Measurements from ENCODE around the gene COX4I1. TPM values are rescaled to one million over a fixed set of nuclear protein-coding genes. Genes with fewer than 3 reads are reported as not detected.
"Not testable (repeated sequence)": the region's sequence is repeated elsewhere in the genome, so short reads cannot be mapped to it uniquely, and the experiment has no call there.

The COX4I1 gene
- total RNA-seq, 2 experiments from 2014 or later, result 461 to 486 TPM

GRCh38 chr16:85835956-85836705 lies 36.6 kb downstream of the COX4I1 start:
- ChIA-PET CTCF (interaction anchor here (1.0 to 2.7 kb wide), 3 partner anchors 15 to 189 kb away, joined by 3 to 9 read pairs (median 3); no protein-coding TSS in a partner anchor), POLR2A (no interaction called here)
- Mint-ChIP-seq H3K27me3 (peaks cover 10% of the 10 kb centered on the region), H3K4me1 (no peaks in the 10 kb centered on the region), H3K36me3 (ENCODE audit: low read depth) (no peaks in the 10 kb centered on the region), H3K27ac (no peak overlapping the region), H3K9me3 (no peaks in the 10 kb centered on the region), H3K4me3 (no peak overlapping the region)
- no peak for DNase-seq

GRCh38 chr16:85836706-85837582 lies 37.4 kb downstream of the COX4I1 start:
- H3K27me3 Mint-ChIP-seq, result peaks cover 3% of the 10 kb centered on the region
- ChIA-PET CTCF (interaction anchor here (0.6 to 2.7 kb wide), 3 partner anchors 16 to 150 kb away, joined by 3 to 9 read pairs (median 3); no protein-coding TSS in a partner anchor), POLR2A (no interaction called here)
- H3K27ac Mint-ChIP-seq, result no peak overlapping the region
- no peaks in the 10 kb centered on the region for H3K4me1 Mint-ChIP-seq
- no peak overlapping the region for H3K4me3 Mint-ChIP-seq
- no peaks in the 10 kb centered on the region for H3K9me3 Mint-ChIP-seq
- DNase-seq, result no peak
- H3K36me3 Mint-ChIP-seq (ENCODE audit: low read depth), result no peaks in the 10 kb centered on the region

GRCh38 chr16:85837654-85838053 lies 38.2 kb downstream of the COX4I1 start:
- not testable (repeated sequence) for H3K27me3 Mint-ChIP-seq
- CTCF ChIA-PET, result interaction anchor here (0.6 to 2.7 kb wide), 2 partner anchors 16 to 102 kb away, joined by 3 to 9 read pairs; no protein-coding TSS in a partner anchor

GRCh38 chr16:85838381-85838780 lies 38.9 kb downstream of the COX4I1 start:
- Mint-ChIP-seq H3K27ac (no peak overlapping the region), H3K36me3 (ENCODE audit: low read depth) (no peaks in the 10 kb centered on the region), H3K4me3 (no peak overlapping the region), H3K27me3 (no peaks in the 10 kb centered on the region), H3K9me3 (no peaks in the 10 kb centered on the region), H3K4me1 (no peaks in the 10 kb centered on the region)
- ChIA-PET POLR2A (no interaction called here), CTCF (interaction anchor here (2.7 kb wide), 1 partner anchor 17 kb away, joined by 9 read pairs; no protein-coding TSS in a partner anchor)
- no peak for DNase-seq

More at GRCh38 chr16:85837654-85838053, 38.2 kb downstream of the COX4I1 start:
- H3K4me1 Mint-ChIP-seq; H3K27ac Mint-ChIP-seq; DNase-seq; H3K36me3 Mint-ChIP-seq (ENCODE audit: low read depth); POLR2A ChIA-PET; H3K9me3 Mint-ChIP-seq; H3K4me3 Mint-ChIP-seq: not testable (repeated sequence)

GRCh38 chr16:85838876-85839585 lies 39.5 kb downstream of the COX4I1 start:
- no peak overlapping the region for H3K4me3 Mint-ChIP-seq
- H3K9me3 Mint-ChIP-seq, result no peaks in the 10 kb centered on the region
- H3K4me1 Mint-ChIP-seq, result no peaks in the 10 kb centered on the region
- POLR2A ChIA-PET, result no interaction called here
- CTCF ChIA-PET, result interaction anchor here (2.7 kb wide), 1 partner anchor 18 kb away, joined by 9 read pairs; no protein-coding TSS in a partner anchor
- DNase-seq, result no peak
- no peaks in the 10 kb centered on the region for H3K27me3 Mint-ChIP-seq
- no peaks in the 10 kb centered on the region for H3K36me3 Mint-ChIP-seq (ENCODE audit: low read depth)
- no peak overlapping the region for H3K27ac Mint-ChIP-seq

GRCh38 chr16:85839681-85840240 lies 40.3 kb downstream of the COX4I1 start:
- POLR2A ChIA-PET, result no interaction called here
- Mint-ChIP-seq H3K36me3 (ENCODE audit: low read depth) (no peaks in the 10 kb centered on the region), H3K4me3 (no peak overlapping the region), H3K27ac (no peak overlapping the region), H3K27me3 (peaks cover under 1% of the 10 kb centered on the region), H3K4me1 (no peaks in the 10 kb centered on the region), H3K9me3 (no peaks in the 10 kb centered on the region)
- DNase-seq, result no peak
- CTCF ChIA-PET, result no interaction called here

GRCh38 chr16:85840395-85840794 lies 40.9 kb downstream of the COX4I1 start:
- Mint-ChIP-seq H3K27me3 (peaks cover 4% of the 10 kb centered on the region), H3K9me3 (no peaks in the 10 kb centered on the region), H3K27ac (no peak overlapping the region), H3K36me3 (ENCODE audit: low read depth) (no peaks in the 10 kb centered on the region), H3K4me3 (no peak overlapping the region), H3K4me1 (no peaks in the 10 kb centered on the region)
- ChIA-PET CTCF (no interaction called here), POLR2A (no interaction called here)
- DNase-seq, result no peak

GRCh38 chr16:85840801-85841200 lies 41.3 kb downstream of the COX4I1 start:
- Mint-ChIP-seq H3K9me3 (no peaks in the 10 kb centered on the region), H3K4me3 (no peak overlapping the region), H3K36me3 (ENCODE audit: low read depth) (no peaks in the 10 kb centered on the region), H3K27ac (no peak overlapping the region), H3K27me3 (peaks cover 4% of the 10 kb centered on the region), H3K4me1 (no peaks in the 10 kb centered on the region)
- ChIA-PET CTCF (no interaction called here), POLR2A (no interaction called here)
- no peak for DNase-seq

GRCh38 chr16:85842435-85842834 lies 42.9 kb downstream of the COX4I1 start:
- H3K9me3 Mint-ChIP-seq, result no peaks in the 10 kb centered on the region
- CTCF ChIA-PET, result interaction anchor here (1.5 kb wide), 1 partner anchor 12 kb away, joined by 3 read pairs; no protein-coding TSS in a partner anchor
- H3K36me3 Mint-ChIP-seq (ENCODE audit: low read depth), result no peaks in the 10 kb centered on the region
- H3K27ac Mint-ChIP-seq, result no peak overlapping the region
- POLR2A ChIA-PET, result no interaction called here
- H3K27me3 Mint-ChIP-seq, result peaks cover 4% of the 10 kb centered on the region
- H3K4me1 Mint-ChIP-seq, result no peaks in the 10 kb centered on the region
- H3K4me3 Mint-ChIP-seq, result no peak overlapping the region
- no peak for DNase-seq

- Mint-ChIP-seq H3K36me3 (ENCODE audit: low read depth) (no peaks in the 10 kb centered on the region), H3K27me3 (peaks cover 4% of the 10 kb centered on the region), H3K27ac (no peak overlapping the region), H3K4me1 (no peaks in the 10 kb centered on the region), H3K4me3 (no peak overlapping the region), H3K9me3 (no peaks in the 10 kb centered on the region)
- CTCF ChIA-PET, result interaction anchor here (1.5 kb wide), 1 partner anchor 11 kb away, joined by 3 read pairs; no protein-coding TSS in a partner anchor
- DNase-seq, result no peak
- POLR2A ChIA-PET, result no interaction called here
Measured at GRCh38 chr16:85842848-85843247, 43.4 kb downstream of the COX4I1 start.

GRCh38 chr16:85843471-85844168 lies 44.1 kb downstream of the COX4I1 start:
- Mint-ChIP-seq H3K27me3 (peaks cover 4% of the 10 kb centered on the region), H3K27ac (no peak overlapping the region), H3K9me3 (no peaks in the 10 kb centered on the region), H3K4me1 (no peaks in the 10 kb centered on the region), H3K36me3 (ENCODE audit: low read depth) (no peaks in the 10 kb centered on the region), H3K4me3 (no peak overlapping the region)
- POLR2A ChIA-PET, result no interaction called here
- CTCF ChIA-PET, result interaction anchor here (0.6 kb wide), 1 partner anchor 22 kb away, joined by 3 read pairs; no protein-coding TSS in a partner anchor
- DNase-seq, result no peak

- no peak for DNase-seq
- no peaks in the 10 kb centered on the region for H3K36me3 Mint-ChIP-seq (ENCODE audit: low read depth)
- CTCF ChIA-PET, result interaction anchor here (0.6 kb wide), 1 partner anchor 23 kb away, joined by 3 read pairs; no protein-coding TSS in a partner anchor
- no peaks in the 10 kb centered on the region for H3K9me3 Mint-ChIP-seq
- no peak overlapping the region for H3K27ac Mint-ChIP-seq
- POLR2A ChIA-PET, result no interaction called here
- no peaks in the 10 kb centered on the region for H3K4me1 Mint-ChIP-seq
- no peak overlapping the region for H3K4me3 Mint-ChIP-seq
- H3K27me3 Mint-ChIP-seq, result peaks cover 4% of the 10 kb centered on the region
Measured at GRCh38 chr16:85844169-85844481, 44.6 kb downstream of the COX4I1 start.
